ENCODE data around the gene ORAI1.
A peak's percentile ranks its signal among the peaks of the same experiment; 100 is the strongest.
"Not testable (repeated sequence)": the region's sequence is repeated elsewhere in the genome, so short reads cannot be mapped to it uniquely, and the experiment has no call there.

The ORAI1 gene

DNA sequence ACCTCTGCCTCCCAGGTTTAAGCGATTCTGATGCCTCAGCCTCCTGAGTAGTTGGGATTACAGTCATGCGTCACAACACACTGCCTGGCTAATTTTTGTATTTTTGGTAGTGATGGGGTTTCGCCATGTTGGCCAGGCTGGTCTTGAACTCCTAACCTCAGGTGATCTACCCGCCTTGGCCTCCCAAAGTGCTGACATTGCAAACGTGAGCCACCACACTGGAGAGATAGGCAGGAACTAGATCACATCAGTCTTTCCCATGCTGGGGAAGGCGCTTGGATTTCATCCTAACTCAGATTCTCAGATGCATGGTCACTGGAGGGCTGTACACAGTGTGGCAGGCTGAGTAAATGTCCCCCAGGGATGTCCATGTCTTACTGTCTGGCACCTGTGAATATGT, 18.0 kb upstream of the ORAI1 start:
- DNase-seq, result no peak

DNA sequence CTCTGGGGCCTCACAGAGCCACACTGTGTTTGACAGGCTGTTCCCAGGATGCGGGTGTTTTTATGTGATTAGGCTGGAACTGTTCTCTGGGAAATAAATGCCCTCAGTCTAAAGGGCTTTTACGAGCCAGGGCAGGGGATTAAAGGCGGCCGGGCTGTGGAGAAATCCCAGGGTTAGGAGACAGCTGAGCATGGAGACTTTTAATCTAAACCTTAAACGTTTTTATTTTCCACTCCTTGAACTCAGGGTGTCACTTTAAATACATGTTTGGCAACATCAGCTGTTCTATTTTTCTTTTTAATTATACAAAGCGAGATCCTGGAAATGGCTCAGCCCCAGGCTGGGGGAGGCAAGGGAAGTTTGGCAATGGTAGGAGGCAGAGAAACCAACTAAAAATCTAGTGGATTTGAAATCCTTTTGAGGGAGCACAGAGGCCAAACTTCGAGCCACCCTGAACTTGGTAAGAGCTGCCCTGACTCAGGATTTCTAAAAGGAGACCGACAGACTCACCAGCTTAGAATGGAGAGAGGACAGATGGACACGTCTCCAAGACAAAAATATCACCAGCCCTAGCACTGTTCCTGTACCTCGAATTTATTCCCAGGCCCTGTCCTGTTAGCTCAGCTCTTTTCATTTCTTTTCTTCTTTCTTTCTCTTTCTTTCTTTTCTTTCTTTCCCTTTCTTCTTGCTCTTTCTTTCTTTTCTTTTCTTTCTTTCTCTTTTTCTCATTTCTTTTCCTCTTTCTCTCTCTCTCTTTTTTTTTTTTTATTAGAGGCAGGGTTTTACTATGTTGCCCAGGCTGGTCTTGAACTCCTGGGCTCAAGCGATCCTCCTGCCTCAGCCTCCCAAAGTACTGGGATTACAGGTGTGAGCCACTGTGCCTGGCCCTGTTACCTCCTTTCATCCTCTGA, 15.8 kb upstream of the ORAI1 start:
- DNase-seq, result no peak

DNA sequence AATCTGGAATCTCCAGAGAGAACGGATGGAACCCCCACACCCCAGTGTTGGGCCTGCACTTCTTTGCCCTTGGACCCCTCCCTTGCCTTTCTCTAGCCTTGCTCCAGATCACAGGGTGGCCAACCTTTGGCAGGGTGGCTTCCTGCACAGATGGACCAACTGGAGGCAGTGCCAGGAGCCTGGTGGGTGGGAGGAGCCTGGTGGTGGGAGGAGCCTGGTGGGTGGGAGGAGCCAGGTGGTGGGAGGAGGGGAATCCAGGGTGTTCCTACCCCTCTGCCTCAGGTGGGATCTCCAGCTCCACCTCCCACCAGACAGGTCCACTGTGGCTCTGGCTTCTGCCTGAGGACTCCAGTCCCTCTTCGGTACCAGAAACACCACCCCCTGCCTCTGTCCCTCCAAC, 15.0 kb upstream of the ORAI1 start:
- no peak for DNase-seq

DNA sequence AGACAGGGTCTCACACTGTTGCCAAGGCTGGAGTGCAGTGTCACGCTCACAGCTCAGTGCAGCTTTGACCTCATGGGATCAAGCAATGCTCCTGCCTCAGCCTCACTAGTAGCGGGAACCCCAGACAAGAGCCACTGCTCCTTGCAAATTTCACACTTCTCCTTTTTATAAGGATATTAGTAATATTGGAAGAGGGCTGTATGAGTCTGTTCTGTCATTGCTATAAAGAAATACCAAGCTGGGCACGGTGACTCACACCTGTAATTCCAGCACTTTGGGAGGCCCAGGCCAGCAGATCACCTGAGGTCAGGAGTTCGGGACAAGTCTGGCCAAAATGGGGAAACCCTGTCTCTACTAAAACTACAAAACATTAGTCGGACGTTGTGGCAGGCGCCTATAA, 12.9 kb upstream of the ORAI1 start:
- no peak for DNase-seq

DNA sequence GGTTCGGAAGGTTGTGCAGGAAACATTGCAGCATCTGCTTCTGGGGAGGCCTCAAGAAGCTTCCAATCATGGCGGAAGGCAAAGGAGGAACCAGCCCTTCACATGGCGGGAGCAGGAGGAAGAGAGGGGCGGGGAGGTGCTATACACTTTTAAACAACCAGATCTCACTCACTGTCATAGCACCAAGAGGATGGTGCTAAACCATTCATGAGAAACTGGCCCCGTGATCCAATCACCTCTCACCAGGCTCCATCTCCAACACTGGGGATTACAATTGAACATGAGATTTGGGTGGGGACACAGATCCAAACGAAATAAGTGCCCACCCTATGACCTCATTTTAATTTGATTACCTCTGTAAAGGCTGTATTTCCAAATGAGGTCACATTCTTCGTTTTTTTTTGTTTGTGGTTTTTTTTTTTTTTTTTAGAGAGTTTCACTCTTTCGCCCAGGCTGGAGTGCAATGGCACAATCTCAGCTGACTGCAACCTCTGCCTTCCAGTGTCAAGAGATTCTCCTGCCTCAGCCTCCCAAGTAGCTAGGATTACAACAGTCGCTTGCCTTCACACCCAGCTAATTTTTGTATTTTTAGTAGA, 11.4 kb upstream of the ORAI1 start:
- no peak for DNase-seq

DNA sequence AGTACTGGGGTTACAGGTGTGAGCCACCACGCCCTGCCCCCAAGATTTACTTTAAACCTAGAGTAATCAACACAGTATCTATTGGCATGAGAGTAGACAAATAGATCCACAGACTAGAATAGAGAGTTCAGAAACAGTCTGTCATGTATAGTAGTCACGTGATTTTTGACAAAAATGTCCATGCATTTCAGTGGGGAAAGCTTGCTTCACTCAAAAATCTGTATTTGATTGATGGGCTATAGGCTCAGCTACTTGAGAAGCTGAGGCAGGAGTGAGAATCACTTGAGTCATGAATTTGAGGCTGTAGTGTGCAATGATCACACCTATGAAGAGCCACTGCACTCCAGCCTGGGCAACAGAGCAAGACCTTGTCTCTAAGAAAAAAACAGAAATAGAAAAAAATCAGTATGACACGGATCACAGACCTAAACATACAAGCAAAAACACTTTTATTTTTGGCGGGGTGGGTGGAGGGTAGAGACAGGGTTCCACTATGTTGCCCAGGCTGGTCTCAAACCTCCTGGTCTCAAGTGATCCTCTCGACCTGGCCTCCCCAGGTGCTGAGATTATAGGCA, 7.6 kb upstream of the ORAI1 start:
- DNase-seq, result no peak

DNA sequence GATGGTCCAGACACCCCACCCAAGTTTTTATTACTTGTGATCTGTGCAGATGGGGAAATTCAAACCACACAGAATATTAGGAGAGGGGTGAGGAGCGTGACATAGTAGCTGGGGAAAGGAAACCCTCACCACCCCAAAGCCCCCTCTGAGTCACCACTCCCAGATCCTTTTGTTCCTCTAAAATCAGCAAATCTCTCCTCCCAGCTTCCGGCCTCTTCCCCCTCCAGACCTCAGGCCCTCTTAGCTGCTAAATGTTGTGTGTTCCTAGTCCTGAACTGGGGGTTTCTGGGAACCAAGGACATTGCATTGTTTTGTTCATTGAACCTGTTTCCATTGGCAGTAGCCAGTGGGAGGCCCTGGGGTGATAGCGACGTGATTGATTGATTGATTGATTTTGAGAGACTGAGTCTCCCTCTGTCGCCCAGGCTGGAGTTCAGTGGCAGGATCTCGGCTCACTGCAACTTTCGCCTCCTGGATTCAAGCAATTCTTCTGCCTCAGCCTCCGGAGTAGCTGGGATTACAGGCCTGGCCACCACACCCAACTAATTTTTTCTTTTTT, 5.9 kb upstream of the ORAI1 start:
- no peak for DNase-seq

DNA sequence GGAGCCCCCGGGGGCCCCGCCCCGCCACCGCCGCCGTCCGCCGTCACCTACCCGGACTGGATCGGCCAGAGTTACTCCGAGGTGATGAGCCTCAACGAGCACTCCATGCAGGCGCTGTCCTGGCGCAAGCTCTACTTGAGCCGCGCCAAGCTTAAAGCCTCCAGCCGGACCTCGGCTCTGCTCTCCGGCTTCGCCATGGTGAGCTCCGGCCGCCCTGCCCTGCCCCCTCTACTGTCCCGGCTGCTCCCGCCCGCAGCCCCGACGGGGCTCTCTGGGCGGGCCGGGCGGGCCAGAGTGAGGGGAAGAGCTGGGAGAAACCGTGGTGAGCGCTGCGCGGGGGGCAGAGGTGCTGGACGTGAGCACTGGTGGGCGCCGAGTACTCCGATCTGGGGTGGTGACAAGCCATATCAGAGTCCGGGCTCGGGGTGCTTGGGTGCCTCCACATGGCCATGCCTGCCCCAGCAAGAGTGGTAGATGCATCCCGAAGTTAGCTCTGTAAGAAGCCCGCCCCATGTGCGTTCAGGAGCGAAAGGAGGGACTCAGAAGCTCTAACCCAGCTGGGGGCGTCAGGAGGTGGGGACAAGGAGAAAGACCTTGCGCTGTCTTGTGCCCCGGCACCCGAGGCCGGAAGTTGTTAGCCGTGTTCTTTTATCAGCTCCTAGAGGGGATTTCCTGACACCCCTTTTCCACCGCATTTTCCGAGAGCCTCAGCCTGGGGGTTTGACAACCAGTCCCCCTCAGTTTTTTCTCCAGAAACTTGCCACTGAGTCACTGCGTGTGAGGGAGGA, 717 bp downstream of the ORAI1 start:
- peak; percentile 8 for DNase-seq

DNA sequence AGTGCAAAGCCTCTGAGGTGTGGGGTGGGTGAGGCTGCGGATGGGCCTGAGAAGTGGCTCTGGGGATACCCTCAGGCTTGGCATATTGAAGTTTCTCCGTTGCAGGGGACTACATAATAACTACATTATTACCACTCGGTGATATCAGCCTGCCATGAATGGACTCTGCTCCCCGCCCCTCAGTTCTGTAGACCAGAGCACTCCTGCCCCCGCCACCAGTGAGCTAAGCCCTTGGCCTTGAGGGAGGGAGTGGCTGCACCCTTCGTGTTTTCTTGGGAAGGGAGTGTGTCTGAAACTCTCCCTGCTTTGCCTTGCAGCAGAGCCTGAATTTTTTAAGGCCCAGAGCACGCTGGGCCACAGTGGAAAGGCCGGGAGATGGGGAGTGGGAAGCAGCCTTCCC, 1.7 kb downstream of the ORAI1 start:
- DNase-seq, result no peak

DNA sequence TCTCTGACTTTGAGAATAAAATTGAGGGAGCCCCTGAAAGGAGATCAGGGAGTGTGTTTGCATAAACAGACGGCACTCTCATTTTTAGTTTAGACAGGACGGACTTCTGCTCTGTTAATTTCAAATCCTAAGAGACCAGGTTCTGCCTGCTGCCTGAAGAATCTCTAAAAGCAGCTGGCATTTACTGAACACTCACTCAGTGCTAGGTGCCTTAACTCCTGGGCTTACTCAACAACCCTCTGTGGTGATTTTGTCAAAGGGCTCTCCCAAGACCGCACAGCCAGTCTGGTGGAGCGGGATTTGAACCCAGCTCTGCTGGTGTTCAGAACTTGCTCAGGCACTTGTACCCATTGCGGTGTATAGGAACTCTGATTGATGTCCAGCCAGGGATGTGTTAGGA, 2.2 kb downstream of the ORAI1 start:
- DNase-seq, result no peak

DNA sequence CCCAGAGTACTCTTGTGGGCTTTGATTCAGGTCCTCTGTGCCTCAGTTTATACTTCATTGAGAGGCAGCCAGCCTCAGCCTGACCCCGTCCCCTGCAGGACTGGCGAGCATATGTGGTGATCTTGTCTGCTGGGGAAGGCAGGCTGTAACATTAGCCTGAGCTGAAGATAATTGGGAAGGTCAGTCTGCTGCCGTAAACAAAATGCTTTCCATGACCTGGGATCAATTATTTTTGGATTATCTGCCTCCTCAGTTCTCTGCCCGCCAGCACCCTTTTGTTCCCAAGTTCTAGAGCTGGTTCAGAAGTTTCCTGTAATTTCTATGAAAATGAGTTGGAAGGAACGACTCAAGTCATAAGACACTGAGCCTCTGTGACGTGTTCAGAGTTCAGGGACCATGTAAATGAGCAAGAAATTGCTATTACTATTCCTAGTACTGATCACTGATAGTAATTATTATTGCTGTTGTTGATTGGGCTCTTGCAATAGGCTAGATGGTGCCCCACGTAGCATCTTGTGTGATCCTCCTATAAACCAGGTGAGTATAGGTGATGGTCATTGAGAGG, 4.5 kb downstream of the ORAI1 start:
- DNase-seq, result no peak

DNA sequence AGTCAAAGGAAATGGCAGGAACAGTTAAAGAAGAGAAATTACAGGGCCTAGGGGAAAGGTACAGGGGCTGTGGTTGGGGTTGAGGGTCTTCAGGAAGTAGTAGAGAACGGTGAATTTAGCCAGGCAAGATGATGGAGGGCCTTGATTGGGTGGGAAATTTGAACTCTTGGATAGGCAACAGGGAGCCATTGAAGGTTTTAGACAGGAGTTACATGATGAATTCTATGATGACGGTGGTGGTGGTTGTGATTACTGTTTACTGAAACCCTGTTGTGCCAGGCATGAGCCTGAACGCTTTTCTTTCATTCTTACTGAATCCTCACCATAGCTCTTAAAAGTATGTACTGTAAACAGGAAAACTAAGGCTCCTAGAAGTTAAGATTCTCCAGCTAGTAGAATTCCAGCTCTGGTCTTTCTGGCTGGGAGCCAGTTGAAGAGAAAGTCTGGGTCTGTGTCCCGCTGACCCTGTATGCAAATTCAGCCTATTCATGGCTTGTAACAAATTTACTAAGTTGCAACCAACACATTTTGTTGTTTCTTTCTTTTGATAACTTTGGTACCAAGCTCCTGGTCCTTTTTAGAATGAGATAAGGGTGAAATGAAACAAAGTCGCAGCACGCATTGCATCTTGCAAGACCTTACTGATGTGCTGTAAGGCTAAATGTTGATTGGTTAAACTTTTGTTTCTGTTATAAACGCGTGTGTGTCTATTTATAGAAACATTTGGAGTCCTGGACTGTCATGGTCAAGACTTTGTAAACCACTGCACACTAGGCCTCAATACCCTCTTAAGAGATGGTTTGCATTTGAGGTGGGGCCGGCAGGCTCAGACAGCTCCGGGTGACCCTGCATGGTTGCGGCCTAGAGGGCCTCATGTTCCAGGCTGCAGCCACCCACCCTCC, 6.0 kb downstream of the ORAI1 start:
- DNase-seq, result no peak

DNA sequence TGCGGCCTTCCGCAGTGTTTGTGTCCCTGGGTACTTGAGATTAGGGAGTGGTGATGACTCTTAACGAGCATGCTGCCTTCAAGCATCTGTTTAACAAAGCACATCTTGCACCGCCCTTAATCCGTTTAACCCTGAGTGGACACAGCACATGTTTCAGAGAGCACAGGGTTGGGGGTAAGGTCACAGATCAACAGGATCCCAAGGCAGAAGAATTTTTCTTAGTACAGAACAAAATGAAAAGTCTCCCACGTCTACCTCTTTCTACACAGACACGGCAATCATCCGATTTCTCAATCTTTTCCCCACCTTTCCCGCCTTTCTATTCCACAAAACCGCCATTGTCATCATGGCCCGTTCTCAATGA, 7.5 kb downstream of the ORAI1 start:
- DNase-seq, result not testable (repeated sequence)

DNA sequence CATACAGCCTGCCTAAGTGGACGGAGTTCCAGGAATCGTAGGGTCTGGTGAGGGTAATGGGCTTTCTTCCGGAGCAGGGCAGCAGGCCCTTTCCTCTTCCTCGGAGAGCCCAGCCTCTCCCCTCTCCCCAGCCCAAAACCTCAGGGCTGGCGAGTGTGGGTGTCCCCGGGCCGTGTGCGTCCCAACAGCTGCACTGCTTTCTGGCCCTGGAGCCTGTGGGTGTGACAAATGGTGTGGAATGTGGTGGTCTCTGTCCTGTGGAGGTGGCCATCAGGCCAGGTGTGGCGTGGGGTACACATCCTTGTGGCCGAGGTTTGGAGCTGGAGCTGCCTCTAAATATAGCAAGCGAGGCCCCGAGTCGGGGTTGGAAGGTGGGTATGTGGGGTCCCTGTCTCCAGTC, 8.5 kb downstream of the ORAI1 start:
- no peak for DNase-seq

DNA sequence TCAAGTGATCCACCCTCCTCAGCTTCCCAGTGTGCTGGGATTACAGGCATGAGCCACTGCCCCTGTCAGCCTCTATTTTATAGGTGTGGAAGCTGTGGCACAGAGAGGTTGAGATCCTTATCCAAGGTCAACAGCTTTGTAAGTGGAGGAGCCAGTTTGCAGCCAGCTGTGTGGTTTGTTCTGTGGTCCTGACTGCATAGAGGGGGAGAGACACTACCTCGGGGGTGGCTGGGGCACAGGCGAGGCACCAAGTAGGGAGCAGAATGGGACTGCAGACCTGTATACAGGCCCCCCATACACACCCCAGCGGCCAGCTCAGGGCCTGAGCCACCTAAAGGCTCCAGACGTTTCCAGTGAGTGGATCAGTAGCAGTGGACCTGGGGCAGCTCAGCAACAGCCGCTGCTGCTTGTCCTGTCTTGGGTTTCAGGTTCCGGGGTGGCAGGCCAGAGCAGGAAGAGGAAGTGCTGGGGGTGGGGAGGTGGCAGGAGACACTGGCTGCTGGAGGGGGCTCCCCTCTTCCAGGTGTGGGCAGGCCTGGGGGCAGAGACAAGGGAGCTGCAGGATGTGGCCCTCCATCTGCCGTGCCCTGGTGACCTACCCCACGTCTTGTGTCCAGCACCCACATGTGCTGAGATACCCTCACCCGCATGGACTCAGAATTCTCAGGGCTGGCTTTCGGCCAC, 11.0 kb downstream of the ORAI1 start:
- no peak for DNase-seq

DNA sequence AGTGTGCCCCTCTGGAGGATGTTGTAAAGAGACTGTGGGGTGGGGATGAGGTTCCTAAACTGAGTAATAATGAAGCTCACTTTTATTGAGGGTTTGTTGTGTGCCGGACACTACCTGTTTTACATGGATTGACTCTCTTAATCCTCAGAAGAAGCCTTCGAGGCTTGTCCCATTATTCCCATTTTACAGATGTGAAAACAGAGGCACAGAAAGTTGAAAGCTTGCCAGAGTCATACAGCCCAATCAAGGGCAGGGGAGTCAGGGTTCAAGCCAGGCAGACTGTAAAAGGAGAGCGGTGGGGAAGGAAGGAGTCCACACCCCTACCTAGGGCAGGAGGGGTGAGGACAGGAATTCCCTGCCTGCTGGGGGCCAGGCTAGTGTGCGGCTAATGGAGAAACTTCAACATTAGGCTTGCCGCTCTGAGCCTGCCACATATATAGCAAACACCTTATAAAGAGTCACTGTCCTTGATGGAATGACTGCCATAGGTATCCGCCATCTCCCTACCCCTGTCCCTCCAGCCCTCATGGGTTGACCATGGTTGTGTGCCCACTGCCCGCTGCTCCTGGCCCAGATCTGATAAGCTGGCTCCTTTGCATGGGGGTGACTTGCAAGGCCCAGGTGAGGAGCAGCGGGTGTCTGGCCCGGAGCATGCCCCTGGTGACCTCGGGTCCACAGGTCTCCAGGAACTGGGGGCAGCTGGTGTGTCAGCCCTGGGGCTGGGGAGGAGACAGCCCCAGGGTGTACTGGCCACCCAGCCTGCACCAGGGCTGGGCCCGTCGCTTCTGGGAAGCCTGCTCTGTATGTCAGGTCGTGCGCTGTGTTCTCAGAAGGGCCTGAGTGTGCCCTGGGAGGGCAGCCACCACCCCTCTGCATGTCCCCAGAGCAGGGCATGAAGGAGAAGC, 12.2 kb downstream of the ORAI1 start:
- no peak for DNase-seq

DNA sequence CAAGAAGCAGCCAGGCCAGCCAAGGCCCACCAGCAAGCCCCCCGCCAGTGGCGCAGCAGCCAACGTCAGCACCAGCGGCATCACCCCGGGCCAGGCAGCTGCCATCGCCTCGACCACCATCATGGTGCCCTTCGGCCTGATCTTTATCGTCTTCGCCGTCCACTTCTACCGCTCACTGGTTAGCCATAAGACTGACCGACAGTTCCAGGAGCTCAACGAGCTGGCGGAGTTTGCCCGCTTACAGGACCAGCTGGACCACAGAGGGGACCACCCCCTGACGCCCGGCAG, 15.0 kb downstream of the ORAI1 start:
- DNase-seq, result no peak

DNA sequence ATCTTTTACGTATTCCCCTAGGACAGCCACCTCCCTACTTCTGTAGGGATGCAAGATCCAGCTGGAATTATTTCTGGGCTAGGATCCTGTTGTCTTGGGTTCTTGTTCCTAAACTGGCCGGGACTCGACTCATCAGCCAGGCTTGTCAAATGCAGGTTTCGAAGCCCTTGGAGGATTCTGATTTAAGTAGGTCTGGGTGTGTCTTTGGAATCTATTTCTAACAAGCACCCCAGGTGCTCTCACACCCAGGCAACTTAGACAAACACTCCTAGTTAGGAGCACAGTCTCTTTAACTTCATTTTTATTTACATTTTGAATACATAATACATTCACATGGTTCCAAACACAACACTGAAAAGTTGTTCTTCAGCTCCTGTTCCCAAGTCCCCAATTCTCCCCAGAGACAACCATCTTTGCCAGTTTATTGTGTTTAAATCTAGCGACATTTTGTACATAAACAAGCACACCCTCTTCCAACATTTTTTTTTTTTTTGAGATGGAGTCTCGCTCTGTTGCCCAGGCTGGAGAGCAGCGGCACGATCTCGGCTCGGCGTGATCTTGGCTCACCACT, 22.2 kb downstream of the ORAI1 start:
- DNase-seq, result no peak

DNA sequence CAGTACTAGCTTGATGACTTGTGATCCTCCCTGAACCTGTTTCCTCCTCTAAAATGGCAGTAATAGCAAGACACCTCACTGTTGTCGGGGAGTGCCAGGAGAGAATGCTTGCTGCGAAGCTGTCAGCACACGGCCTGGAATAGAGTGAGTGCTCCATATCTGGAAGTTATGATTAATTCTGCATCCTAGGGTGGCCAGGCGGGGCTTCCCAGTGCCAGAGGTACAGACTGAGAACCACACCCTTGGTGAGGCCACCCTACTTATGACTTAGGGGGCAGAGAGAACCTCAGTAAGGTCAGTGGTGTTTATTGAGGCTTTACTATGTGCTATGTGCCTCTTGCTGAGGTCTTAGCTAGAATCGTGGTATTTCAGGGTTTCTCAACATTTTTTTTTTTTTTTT, 23.0 kb downstream of the ORAI1 start:
- no peak for DNase-seq

DNA sequence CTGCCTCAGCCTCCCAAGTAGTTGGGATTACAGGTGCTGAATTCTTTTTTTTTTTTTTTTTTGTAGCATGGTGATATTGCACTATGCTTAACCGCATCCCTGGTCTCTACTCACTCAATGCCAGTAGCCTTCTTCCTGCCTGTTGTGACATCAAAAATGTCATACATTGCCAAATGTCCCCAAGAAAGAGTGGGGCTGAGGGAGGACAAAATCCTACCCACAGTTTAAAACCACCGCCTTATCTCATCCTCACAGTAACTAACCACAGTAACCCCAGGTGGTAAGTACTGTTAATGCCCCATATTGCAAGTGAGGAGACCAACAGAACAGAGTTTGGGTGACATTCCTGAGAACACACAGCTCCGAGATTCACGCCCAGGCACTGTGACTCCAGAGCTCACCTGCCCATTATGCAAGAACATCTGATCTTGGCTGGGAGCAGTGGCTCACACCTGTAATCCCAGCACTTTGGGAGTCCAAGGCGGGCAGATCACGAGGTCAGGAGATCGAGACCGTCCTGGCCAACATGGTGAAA, 23.6 kb downstream of the ORAI1 start:
- no peak for DNase-seq
